Activated naive CD4-positive, alpha-beta T cell treated with anti-CD3 and anti-CD28 coated beads, Interleukin-2, amount 10 ng/mL, durations not matched to agents 7 days and 5 days (primary cell): ENCODE data around the gene HTR1B.

ENCODE experiments used
- CTCF ChIA-PET: fragments of 350-600 bp; sonication (Branson Sonifier 250); formaldehyde crosslinking; loops from one replicate; lab custom pipeline; 2021; ENCODE audit warnings: antibody characterized with exemption; lab: Charles Lee
- DNase-seq: peaks from one replicate; pipeline ENCODE4 v3.0.0-alpha.2; 2020
- H3K27ac Mint-ChIP-seq: one replicate; pipeline ENCODE4 v1.8.0; 2021; ENCODE audit warnings: mild to moderate bottlenecking, moderate library complexity, mixed read lengths
- H3K27me3 Mint-ChIP-seq: one replicate; pipeline ENCODE4 v1.8.0; 2021; ENCODE audit warnings: mild to moderate bottlenecking, mixed read lengths
- H3K36me3 Mint-ChIP-seq: one replicate; pipeline ENCODE4 v1.8.0; 2021; ENCODE audit warnings: mixed read lengths
- H3K4me1 Mint-ChIP-seq: one replicate; pipeline ENCODE4 v1.8.0; 2021; ENCODE audit warnings: mixed read lengths
- H3K4me3 Mint-ChIP-seq: one replicate; pipeline ENCODE4 v1.8.0; 2021; ENCODE audit warnings: mild to moderate bottlenecking, moderate library complexity, mixed read lengths
- H3K9me3 Mint-ChIP-seq: one replicate; pipeline ENCODE4 v1.8.0; 2021; ENCODE audit warnings: mixed read lengths

The HTR1B gene

GRCh38 chr6:77445214-77445613 lies 18.1 kb downstream of the HTR1B start:
- Mint-ChIP-seq H3K4me1 (no peaks in the 10 kb centered on the region), H3K36me3 (no peaks in the 10 kb centered on the region), H3K27me3 (no peaks in the 10 kb centered on the region), H3K4me3 (no peak overlapping the region), H3K9me3 (no peaks in the 10 kb centered on the region), H3K27ac (no peak overlapping the region)
- no peak for DNase-seq
- CTCF ChIA-PET = no interaction called here

GRCh38 chr6:77440206-77440976 lies 22.9 kb downstream of the HTR1B start:
- no peaks in the 10 kb centered on the region for H3K36me3 Mint-ChIP-seq
- no peaks in the 10 kb centered on the region for H3K4me1 Mint-ChIP-seq
- H3K27me3 Mint-ChIP-seq = no peaks in the 10 kb centered on the region
- CTCF ChIA-PET = no interaction called here
- no peak for DNase-seq
- no peak overlapping the region for H3K27ac Mint-ChIP-seq
- H3K4me3 Mint-ChIP-seq = no peak overlapping the region
- H3K9me3 Mint-ChIP-seq = no peaks in the 10 kb centered on the region

GRCh38 chr6:77433888-77434287 lies 29.4 kb downstream of the HTR1B start:
- Mint-ChIP-seq H3K36me3 (no peaks in the 10 kb centered on the region), H3K4me3 (no peak overlapping the region), H3K9me3 (peaks cover 3% of the 10 kb centered on the region), H3K4me1 (no peaks in the 10 kb centered on the region), H3K27ac (no peak overlapping the region), H3K27me3 (no peaks in the 10 kb centered on the region)
- CTCF ChIA-PET = no interaction called here
- no peak for DNase-seq

GRCh38 chr6:77430504-77430903 lies 32.8 kb downstream of the HTR1B start:
- Mint-ChIP-seq H3K36me3 (no peaks in the 10 kb centered on the region), H3K4me3 (no peak overlapping the region), H3K9me3 (peaks cover 6% of the 10 kb centered on the region), H3K27ac (no peak overlapping the region), H3K27me3 (no peaks in the 10 kb centered on the region), H3K4me1 (no peaks in the 10 kb centered on the region)
- CTCF ChIA-PET = no interaction called here
- no peak for DNase-seq

- H3K4me1 Mint-ChIP-seq = no peaks in the 10 kb centered on the region
- peaks cover 6% of the 10 kb centered on the region for H3K9me3 Mint-ChIP-seq
- no peaks in the 10 kb centered on the region for H3K27me3 Mint-ChIP-seq
- H3K27ac Mint-ChIP-seq = no peak overlapping the region
- DNase-seq = no peak
- CTCF ChIA-PET = no interaction called here
- H3K4me3 Mint-ChIP-seq = no peak overlapping the region
- H3K36me3 Mint-ChIP-seq = no peaks in the 10 kb centered on the region
Observed at GRCh38 chr6:77425671-77426070, 37.6 kb downstream of the HTR1B start.

- H3K27me3 Mint-ChIP-seq = no peaks in the 10 kb centered on the region
- no peaks in the 10 kb centered on the region for H3K4me1 Mint-ChIP-seq
- no peaks in the 10 kb centered on the region for H3K36me3 Mint-ChIP-seq
- H3K9me3 Mint-ChIP-seq = peaks cover 4% of the 10 kb centered on the region
- CTCF ChIA-PET = no interaction called here
- no peak overlapping the region for H3K4me3 Mint-ChIP-seq
- H3K27ac Mint-ChIP-seq = no peak overlapping the region
- DNase-seq = no peak
Observed at GRCh38 chr6:77425216-77425615, 38.1 kb downstream of the HTR1B start.

GRCh38 chr6:77424761-77425160 lies 38.5 kb downstream of the HTR1B start:
- Mint-ChIP-seq H3K27ac (no peak overlapping the region), H3K9me3 (peaks cover 3% of the 10 kb centered on the region), H3K4me3 (no peak overlapping the region), H3K4me1 (no peaks in the 10 kb centered on the region), H3K27me3 (no peaks in the 10 kb centered on the region), H3K36me3 (no peaks in the 10 kb centered on the region)
- CTCF ChIA-PET = no interaction called here
- DNase-seq = no peak

GRCh38 chr6:77416839-77417238 lies 46.5 kb downstream of the HTR1B start:
- CTCF ChIA-PET = interaction anchor here (0.6 kb wide), 1 partner anchor 222 kb away, joined by 3 read pairs; no protein-coding TSS in a partner anchor

GRCh38 chr6:77415706-77416105 lies 47.6 kb downstream of the HTR1B start:
- DNase-seq = no peak
- no peaks in the 10 kb centered on the region for H3K36me3 Mint-ChIP-seq
- CTCF ChIA-PET = no interaction called here
- H3K27ac Mint-ChIP-seq = no peak overlapping the region
- no peaks in the 10 kb centered on the region for H3K27me3 Mint-ChIP-seq
- H3K4me1 Mint-ChIP-seq = no peaks in the 10 kb centered on the region
- no peak overlapping the region for H3K4me3 Mint-ChIP-seq
- peaks cover 1% of the 10 kb centered on the region for H3K9me3 Mint-ChIP-seq

More at GRCh38 chr6:77416839-77417238, 46.5 kb downstream of the HTR1B start:
- Mint-ChIP-seq H3K27ac (no peak overlapping the region), H3K36me3 (no peaks in the 10 kb centered on the region), H3K4me3 (no peak overlapping the region), H3K4me1 (no peaks in the 10 kb centered on the region), H3K27me3 (no peaks in the 10 kb centered on the region), H3K9me3 (peaks cover 1% of the 10 kb centered on the region)
- DNase-seq = no peak
